ENCODE results near the gene ANGEL1.

Gene ANGEL1

DNA sequence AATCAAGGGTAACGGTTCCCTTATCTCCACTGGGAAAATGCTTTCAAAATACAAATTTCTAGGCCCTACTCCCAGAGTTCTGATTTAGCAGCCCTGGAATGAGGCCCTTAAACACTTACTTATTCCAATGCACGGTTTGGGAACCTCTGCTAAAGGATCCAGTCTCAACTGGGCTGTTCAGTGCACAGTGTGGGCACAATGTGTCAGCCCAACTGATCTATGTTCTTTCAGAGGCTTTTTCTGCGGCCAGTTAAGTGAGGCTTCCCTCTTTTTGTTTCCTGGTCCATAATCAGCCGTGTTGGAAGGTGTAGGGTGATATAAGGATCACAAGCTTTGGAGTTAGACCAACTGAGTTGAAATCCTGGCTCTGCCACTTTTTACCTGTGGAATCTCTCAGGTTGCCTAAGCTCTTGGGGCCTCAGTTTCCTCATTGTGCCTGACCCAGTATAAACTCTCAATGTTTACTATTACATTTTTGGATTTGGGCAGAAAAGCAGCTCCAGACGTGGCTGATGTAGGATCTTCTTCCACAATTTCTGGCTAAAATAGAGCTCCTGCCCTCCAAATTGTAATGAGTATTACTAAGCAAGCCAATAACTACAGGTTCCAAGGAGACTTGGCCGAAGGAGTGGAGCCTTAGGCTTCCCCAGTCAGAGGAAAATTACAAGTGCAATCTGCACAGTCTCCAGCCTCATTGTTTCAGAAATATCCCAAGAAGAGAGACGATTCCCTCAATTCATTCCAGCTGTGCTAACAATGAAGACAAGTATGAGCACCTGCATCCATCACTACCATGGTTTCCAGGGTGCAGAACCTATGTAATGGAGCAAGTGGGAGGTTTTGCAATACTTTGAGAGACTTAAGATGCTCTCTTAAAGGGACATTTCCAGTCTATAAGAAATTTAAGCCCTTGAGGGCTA lies 2.3 kb upstream of the ANGEL1 start:
- DNase-seq (ENCODE audit: low read depth in 2 of 2), result no peak

DNA sequence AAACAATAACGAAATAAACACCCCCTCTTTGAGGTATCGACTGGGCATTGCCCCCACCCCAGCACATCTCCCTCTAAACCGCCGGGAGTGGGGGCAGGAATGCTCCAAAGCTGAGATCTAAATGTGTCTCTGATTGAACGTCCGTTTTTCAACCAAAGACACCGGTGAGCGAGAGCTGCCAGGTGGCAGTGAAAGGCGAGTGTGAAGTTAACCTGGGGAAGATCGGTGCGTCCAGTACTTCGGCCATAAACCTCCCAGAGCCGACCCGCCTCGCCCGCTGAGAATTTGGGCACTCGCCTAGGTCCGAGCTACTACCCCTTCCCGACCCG lies 625 bp downstream of the ANGEL1 start:
- peak in 1 of 2 experiments; percentile 4 for DNase-seq (ENCODE audit: low read depth in 2 of 2)

DNA sequence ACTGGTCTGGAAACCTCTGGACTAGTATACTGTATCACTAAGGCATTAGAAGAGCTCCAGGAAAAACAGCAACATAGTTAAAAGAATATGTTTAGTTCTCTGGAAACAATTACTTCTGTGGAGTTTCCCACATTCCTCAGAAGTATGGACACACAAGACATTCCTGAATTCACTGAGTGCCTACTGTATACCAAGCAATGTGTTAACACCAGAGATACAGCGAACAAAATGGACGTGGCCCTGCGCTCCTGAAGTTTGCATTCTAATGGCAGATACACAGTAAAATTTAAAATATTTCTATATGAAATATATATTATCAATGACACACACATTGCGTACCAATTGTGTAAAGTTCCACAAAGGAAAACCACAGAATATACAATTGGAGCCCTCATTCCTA lies 1.1 kb downstream of the ANGEL1 start:
- no peak for DNase-seq (ENCODE audit: low read depth in 2 of 2)

DNA sequence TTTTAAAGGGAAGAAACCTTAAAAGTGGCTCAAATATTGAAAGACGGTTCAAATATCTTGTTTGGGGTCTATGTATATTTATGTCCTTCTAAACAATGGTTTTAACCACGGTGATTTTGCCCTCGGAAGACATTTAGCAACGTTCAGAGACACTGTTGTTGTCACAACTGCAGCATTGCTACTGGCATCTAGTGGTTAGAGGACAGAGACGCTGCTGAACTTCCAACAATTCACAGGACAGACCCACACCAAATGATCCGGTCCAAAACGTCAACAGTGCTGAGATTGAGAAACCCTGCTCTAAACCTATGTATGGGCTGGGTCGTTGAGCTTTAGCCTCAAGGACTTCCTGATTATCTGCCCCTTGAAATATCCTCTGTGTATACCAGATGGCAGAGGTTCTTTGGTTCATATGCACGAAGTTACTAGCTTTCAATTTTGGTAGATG lies 1.7 kb downstream of the ANGEL1 start:
- DNase-seq (ENCODE audit: low read depth in 2 of 2), result no peak

DNA sequence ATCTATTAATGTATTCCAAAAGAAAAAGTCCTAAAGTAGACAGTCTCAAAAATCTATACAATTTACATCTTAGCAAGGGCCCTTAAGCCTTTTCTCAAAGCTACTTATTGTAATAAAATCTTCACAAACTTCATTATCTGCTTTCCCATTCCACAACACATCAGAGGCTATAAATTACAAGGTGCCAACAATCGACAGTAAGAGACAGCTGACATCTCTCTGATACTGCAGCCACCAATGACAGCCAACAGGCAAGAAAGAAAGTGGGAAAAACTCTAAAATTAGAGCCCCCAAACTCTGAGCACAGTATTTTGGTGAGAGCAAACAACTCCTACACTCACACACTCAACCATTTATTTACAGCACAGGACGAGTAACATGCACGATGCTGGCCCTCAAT lies 2.2 kb downstream of the ANGEL1 start:
- no peak for DNase-seq (ENCODE audit: low read depth in 2 of 2)

DNA sequence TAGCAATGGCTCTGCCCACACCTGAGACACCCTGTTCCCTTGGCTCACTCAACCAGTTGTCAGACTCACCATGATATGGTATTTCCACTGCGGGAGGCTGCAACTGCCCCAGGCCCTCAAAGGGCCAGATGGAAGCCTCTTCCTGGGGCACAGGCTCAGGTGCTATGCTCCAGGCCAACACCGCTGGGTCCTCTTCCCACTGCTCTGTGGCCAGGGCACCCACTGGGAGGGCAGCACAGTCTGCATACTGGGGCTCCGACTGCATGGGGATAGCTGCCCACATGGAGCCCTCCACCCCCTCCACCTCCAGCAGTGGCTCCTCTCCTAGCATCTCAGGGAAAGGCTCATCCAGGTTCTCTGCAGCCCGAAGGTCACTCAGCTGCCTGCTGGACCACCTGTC lies 3.7 kb downstream of the ANGEL1 start:
- DNase-seq (ENCODE audit: low read depth in 2 of 2), result no peak

DNA sequence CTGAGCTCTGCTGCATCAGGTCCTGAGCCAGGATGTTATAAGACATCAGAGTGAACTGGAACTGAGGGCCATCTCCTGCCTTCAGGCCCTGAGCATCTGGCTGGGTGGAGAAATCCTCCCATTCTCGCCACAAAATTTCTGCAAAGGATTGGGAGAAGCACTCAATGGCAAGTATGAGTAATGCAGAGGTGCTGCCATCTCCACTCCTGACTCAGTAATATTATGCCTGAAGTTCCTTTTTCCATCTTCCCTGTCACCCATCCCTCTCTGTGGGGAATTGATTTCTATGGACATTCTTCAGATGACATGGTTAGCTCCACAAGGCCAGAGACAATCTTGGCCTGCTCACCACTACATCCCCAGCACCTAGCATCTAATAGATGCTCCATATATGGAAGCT lies 4.7 kb downstream of the ANGEL1 start:
- no peak for DNase-seq (ENCODE audit: low read depth in 2 of 2)

DNA sequence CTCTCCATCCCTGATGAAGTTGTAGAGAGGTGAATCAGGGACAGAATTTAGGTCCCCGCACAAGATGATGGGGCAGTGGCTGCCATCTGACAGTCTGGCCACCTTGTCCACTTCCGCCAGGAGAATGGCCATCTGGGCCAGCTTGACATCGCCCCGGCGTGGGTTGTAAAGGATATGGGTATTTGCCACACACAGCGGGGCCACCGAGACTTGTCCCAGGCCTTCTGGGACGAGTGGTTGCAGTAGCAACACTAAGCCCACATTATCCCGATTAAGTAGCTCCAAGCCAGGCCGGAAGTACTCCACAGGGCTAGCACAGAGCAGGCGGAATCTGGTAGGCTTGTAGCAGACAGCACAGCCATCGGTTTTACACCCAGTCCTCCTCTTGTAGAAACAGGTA lies 6.2 kb downstream of the ANGEL1 start:
- no peak for DNase-seq (ENCODE audit: low read depth in 2 of 2)

DNA sequence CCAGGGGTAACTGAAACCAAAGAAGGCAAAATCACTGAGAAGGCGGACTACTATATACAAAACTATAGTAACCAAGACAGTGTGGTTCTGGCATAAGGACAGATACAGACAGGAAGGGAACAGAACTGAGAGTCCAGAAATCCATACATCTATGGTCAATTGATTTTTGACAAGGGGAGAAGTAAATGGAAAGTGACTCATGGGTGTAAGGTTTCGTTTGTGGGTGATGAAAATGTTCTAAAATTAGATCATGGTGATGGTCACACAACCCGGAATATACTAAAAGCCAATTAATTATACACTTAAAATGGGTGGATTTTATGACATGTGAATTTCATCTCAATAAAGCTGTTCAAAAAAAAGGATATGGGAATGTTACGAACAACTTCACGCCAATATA lies 18.7 kb downstream of the ANGEL1 start:
- no peak for DNase-seq (ENCODE audit: low read depth in 2 of 2)

DNA sequence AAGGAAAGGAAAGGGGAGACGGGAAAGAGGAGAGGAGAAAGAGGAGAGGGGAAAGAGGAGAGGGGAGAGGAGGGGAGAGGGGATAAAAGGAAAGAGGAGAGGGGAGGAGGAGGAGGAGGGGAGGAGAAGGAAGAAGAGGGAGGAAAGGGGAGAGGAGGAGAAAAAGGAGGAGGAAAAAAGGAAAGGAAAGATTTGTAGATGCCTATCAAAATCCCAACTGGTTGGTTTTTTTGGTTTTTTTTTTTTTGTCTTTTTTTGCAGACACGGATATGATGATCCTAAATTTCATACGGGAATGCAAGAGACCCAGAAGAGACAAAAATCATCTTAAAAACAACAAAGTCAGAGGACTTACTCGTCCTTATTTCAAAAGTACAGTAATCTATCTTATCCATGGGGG lies 19.4 kb downstream of the ANGEL1 start:
- no peak for DNase-seq (ENCODE audit: low read depth in 2 of 2)

DNA sequence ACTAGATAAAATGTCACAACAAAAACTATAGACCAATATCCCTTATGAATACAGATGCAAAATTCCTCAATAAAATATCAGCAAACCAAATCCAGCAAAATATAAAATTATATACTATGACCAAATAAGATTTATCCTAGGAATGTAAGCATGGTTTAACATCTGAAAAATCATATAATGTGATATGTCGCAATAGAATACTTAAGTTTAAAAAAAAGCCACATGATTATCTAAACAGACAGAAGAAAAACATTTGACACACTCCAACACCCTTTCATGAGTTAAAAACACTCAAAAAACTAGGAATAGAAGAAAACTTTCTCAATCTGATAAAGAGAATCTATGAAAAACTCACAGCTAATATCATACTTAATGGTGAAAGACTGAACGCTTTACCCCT lies 20.3 kb downstream of the ANGEL1 start:
- DNase-seq (ENCODE audit: low read depth in 2 of 2), result no peak

DNA sequence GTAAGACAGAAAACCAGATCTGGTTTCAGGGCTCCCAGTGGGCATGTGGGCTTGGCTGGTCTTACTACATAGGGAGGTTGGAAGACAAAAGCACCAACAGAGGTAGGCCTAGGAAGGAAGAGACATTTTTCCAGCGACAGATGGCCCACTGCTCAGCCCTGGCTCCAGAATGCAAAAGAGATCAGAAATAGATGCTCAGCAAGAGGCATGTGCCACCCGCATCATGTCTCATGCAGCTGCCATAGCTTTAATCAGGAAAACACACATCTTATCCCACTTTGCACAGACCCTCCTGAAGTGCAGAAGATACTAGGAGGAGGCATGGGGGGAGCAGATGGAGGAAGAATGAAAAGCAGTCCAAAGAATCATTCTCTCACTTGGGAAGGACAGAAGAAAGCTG lies 26.1 kb downstream of the ANGEL1 start:
- DNase-seq (ENCODE audit: low read depth in 2 of 2), result no peak

DNA sequence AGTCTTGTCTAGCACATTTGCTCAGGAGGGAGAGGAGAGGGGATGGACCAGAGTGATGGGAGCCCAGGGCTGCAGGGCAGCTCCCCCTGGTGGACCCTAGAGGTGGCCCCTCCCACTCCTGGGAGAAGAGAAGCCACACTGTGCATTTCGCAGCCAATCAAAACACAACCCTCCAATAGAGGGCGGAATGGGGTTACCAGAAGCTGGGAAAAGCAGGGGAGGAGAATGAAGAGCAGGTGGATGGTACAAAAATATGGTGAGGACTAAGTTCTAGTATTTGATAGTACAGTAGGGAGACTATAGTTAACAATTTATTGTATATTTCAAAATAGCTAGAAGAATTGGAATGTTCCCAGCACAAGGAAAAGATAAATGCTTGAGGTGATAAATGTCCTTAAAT lies 27.8 kb downstream of the ANGEL1 start:
- DNase-seq (ENCODE audit: low read depth in 2 of 2), result peak in 1 of 2 experiments; percentile 40

DNA sequence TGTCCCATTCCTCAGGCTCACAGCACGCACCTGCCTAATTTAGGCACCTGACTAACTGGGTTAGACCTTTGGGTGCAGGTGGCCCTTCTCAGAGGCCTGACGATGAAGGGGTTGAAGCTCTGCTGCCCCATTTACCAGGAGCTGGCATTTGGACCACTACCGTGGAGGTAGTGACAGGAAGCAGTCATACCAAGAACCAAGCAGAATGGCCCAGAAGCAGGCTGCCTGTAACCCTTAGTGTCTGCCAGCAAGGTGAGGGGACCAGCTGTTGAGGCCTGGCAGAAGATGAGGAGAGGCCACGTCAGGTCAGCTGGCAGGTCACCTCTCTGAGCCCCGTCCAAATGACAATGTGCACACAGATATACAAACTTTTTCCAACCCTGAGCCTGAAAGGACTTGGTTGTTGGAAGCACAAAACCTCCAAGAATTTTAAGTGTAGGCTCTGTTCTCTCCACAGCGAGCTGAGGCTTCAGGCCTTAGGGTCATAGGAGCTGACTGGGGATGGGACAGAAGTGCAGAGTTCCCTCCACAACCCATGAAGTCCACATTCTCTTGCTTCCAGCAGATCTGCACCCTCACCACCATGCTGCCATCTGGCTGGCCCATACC lies 28.3 kb downstream of the ANGEL1 start:
- DNase-seq (ENCODE audit: low read depth in 2 of 2), result no peak

DNA sequence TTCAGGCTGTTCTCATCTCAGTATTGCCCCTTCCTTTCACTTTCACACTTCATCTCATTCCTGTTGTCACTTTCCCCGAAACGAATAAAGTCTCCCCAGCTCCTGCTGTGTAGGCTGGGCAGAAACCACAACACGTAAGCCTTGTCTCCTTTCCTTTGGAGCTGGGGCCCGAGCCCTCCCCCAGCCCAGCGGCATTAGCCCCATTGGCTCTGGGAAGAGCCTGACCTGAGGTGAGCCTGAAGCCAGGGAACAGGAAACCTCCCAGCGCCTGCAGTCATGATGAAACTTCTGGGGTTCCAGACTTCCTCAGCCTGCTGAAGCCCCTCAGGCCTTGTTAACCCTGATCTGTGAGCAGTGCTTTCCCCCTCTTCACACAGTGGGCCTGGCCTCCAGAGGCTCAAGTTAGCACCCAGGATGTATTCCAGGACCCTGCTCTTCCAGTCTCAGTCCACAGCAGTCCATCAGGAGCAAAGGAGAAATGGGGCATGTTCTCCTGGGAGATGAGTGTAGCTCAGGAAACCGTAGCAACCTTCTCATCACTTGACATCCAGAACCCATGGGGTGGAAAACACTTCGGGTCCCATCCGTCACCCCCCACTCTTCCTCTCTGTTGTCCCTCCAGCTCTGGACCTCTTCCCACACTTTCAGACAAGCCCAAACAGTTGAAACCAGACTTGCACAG lies 29.7 kb downstream of the ANGEL1 start:
- DNase-seq (ENCODE audit: low read depth in 2 of 2), result no peak

DNA sequence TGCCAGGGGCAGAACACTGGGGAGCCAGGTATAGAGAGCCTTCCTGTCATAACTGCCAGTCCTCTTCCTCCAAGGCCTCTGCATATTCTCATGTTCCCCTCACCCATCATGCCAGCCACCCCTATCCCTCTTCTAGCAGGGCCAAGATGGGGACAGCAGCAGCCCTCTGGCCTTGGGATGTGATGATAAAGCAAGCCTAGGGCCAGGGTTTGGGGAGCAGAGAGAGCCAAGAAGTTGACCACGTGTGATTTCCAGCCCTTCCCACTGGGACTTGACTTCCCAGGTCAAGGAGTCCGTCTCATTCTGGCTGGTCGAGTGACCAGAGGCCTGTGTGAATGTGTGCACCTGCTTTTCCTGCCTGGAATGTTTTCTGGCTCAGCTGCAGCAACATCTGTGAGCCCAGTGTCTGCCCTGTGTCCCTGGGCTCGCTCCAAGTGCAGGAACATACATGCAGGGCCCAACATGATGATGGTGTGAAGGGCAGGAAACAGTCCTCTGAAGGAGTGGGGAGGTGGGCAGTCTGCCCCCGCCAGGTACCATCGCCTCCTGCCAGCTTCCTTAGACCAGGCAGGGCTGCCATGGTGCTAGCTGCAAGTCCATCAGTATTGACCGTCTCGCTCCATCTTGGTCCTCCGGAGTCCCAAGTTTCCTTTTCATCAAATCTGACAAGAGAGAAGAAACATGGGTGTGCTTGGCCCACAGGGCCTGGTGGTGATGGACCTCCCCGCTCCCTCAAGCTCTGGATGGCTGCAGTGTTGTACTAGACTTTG lies 30.4 kb downstream of the ANGEL1 start:
- no peak for DNase-seq (ENCODE audit: low read depth in 2 of 2)

DNA sequence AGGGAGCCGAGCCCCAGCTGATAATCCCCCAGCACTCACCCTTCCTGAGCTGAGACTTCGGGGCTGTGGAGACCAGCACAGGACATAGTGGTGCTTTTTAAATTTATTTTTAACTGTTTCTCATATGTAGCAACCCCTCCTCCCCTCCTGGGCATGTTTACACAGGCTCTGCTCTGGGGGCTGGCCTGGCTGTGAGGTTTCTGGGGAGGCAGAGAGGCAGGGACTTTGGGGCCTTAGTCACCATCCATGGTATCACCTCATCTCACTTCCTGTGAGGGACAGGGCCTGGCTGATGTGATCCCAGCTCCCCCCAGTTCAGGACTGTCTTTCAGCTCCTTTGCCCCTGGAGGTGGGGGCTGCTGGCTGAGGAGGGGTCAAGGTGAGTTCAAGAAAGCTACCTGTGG lies 31.0 kb downstream of the ANGEL1 start:
- DNase-seq (ENCODE audit: low read depth in 2 of 2), result no peak

DNA sequence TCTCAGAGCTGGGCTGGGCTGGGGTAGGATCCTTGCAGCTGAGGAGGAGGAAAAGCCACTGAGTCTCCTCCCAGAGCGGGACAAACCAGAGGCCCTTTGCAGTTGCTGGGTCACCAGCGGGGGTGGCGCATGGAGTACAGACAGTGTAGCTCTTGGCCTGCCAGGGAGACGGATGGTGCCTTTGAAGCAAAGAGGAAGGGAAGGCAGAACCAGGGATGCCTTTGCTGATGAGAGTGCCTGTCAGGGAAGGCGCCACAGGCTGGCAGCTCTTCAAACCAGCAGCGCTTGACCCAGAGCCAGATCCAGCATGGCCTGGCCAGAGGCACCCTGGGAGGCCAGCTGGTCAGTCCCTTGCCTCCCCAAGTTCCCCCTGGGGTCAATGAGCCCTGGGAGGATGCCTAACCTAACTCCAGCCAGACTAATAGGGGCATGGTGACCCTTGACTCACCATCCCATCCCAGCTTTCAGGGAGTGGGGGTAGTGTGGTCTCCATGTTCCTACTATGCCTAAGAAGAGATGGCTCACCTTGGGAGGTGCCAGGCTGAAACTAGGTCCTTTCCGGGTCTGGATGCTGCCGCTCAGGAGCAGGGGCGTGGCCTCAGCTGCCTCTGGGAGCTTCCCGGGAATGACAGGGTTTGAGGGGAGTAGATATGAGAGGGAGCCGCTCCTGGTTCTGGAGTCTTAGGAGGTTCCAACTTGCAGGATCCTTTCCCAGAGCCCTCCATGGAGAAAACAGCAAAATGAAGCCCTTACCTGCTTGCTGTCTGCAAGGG lies 31.6 kb downstream of the ANGEL1 start:
- DNase-seq (ENCODE audit: low read depth in 2 of 2), result no peak

DNA sequence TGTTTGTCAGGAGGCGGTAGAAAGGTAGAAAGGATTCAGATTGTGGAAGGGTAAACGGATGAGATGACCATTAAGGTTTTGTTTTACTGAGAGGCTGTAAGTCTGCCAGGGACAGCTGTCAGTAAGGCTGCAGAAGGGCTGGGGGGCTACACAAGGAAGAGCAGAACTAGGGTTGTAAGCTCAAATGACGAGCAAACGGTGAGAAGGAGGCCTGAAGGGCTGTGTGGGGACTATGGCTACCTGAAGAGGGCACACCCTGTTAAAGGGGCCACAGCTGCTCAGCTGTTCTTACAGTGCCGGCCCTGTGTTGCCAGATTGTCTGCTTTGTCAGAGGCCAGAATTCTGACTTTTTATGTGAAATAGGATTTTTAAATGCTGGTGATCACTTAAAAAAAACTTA lies 32.3 kb downstream of the ANGEL1 start:
- DNase-seq (ENCODE audit: low read depth in 2 of 2), result no peak

DNA sequence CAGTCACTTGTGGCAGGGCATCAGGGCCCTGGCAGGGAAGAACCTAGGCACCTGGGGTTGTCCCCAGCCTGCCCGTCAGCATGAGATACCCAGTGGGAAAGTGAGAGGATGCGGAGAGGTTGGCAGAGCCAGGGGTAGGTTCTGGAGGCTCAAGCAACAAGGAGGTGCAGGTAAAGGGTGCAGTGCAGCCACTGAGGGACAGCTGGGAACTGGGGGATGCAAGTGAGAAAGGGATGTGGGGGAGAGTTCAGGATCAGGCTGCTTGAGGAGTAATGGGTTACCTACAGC lies 32.7 kb downstream of the ANGEL1 start:
- no peak for DNase-seq (ENCODE audit: low read depth in 2 of 2)

DNA sequence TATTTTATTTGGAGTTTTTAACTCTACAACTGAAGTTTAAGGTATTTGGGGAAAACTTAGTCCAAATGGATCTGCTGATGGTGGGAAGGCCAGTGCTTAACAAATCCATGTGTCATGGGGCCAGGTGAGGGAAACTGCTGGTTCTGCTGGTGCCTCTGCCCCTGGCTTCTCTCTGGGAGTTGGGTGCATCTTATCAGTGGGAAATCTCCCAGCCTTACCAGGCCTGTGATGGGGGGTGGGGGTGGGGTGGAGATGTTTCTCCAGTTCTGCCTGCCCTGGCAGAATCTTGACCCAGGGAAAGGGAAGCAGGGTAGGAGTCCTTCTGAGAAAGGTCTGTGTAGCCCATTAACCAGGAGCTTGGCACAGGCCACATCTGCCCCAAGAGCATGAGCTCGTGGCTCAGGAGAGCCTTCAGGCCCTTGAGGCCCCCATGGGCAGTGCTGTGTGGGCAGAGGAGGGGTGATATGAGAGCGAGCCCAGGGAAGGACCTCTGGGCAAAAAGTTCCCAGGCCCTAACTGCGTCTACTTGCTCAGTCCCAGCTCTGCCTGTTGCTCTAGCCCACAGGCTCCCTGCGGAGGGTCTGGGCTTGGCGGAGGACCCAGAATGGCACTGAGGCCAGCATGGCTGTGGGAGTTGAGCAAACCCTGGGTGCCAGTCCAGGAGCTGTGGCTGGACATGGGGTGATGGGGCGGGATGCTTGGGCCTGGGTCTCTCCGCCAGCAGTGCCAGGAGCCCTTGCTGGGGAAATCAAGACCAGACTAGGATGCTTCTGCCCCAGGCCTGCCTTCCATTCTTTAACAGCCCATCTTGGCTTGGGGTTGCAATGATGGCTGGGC lies 33.2 kb downstream of the ANGEL1 start:
- DNase-seq (ENCODE audit: low read depth in 2 of 2), result no peak
